H9 (cell line): Measurements from ENCODE around the gene NEDD9. TPM values are rescaled to one million over a fixed set of nuclear protein-coding genes. Genes with fewer than 3 reads are reported as not detected.

Experiments used
- DNase-seq: peaks from one replicate; pipeline ENCODE4 v3.0.0-alpha.2; 2017
- H2AFZ ChIP-seq: one replicate; pipeline ENCODE4 v1.6.1; 2013; ENCODE audit warnings: mild to moderate bottlenecking, low read length, control low read depth, moderate library complexity
- H2AK5ac ChIP-seq: 2 replicates; pipeline ENCODE4 v1.6.1; 2013; ENCODE audit warnings: low read length, control low read depth, mixed read lengths; ENCODE audit not compliant: insufficient read length
- H2BK120ac ChIP-seq: one replicate; pipeline ENCODE4 v1.6.1; 2013; ENCODE audit warnings: low read depth, mild to moderate bottlenecking, low read length, control low read depth, inconsistent platforms; ENCODE audit not compliant: poor library complexity, severe bottlenecking
- H2BK12ac ChIP-seq: 2 replicates; pipeline ENCODE4 v1.6.1; 2013; ENCODE audit warnings: low read length, control low read depth, mixed read lengths, low read depth; ENCODE audit not compliant: insufficient read length
- H2BK15ac ChIP-seq: 2 replicates; pipeline ENCODE4 v1.6.1; 2013; ENCODE audit warnings: low read depth, low read length, control low read depth
- H2BK20ac ChIP-seq: one replicate; pipeline ENCODE4 v1.6.1; 2013; ENCODE audit warnings: low read depth, mild to moderate bottlenecking, low read length, control low read depth, inconsistent platforms; ENCODE audit not compliant: poor library complexity, severe bottlenecking
- H2BK5ac ChIP-seq: 2 replicates; pipeline ENCODE4 v1.6.1; 2013; ENCODE audit warnings: low read length, control low read depth, mixed read lengths; ENCODE audit not compliant: insufficient read length
- H3K14ac ChIP-seq: 2 replicates; pipeline ENCODE4 v1.6.1; 2013; ENCODE audit warnings: low read length, control low read depth; ENCODE audit not compliant: insufficient read depth
- H3K18ac ChIP-seq: 2 replicates; pipeline ENCODE4 v1.6.1; 2013; ENCODE audit warnings: low read depth, mild to moderate bottlenecking, mixed read lengths, low read length, control low read depth; ENCODE audit not compliant: insufficient read length
- H3K23ac ChIP-seq: 2 replicates; pipeline ENCODE4 v1.6.1; 2013; ENCODE audit warnings: low read length, control low read depth, mixed read lengths, low read depth; ENCODE audit not compliant: insufficient read length
- H3K23me2 ChIP-seq: 2 replicates; pipeline ENCODE4 v1.6.1; 2013; ENCODE audit warnings: low read depth, mild to moderate bottlenecking, mixed read lengths, low read length, control low read depth; ENCODE audit not compliant: insufficient read length, poor library complexity, severe bottlenecking
- H3K27ac ChIP-seq: 2 replicates; pipeline ENCODE4 v1.5.1; 2013; ENCODE audit warnings: low read length, control low read depth, mixed read lengths, low read depth; ENCODE audit not compliant: insufficient read length
- H3K27me3 ChIP-seq: 2 replicates; pipeline ENCODE4 v1.6.1; 2013; ENCODE audit warnings: low read length, control low read depth, inconsistent platforms; ENCODE audit not compliant: insufficient read depth
- H3K4ac ChIP-seq: 2 replicates; pipeline ENCODE4 v1.6.1; 2013; ENCODE audit warnings: low read depth, mild to moderate bottlenecking, control low read depth, inconsistent platforms, low read length, moderate library complexity
- H3K4me1 ChIP-seq: 2 replicates; pipeline ENCODE4 v1.6.1; 2013; ENCODE audit warnings: low read length, control low read depth, inconsistent platforms; ENCODE audit not compliant: insufficient read depth
- H3K4me2 ChIP-seq: 2 replicates; pipeline ENCODE4 v1.6.1; 2013; ENCODE audit warnings: low read length, control low read depth, mixed read lengths; ENCODE audit not compliant: insufficient read length, insufficient read depth
- H3K56ac ChIP-seq: 2 replicates; pipeline ENCODE4 v1.6.1; 2013; ENCODE audit warnings: low read depth, mild to moderate bottlenecking, mixed read lengths, low read length, control low read depth; ENCODE audit not compliant: insufficient read length
- H3K79me1 ChIP-seq: 2 replicates; pipeline ENCODE4 v1.6.1; 2013; ENCODE audit warnings: low read depth, mild to moderate bottlenecking, moderate library complexity, low read length, control low read depth, inconsistent platforms; ENCODE audit not compliant: insufficient read depth, poor library complexity, severe bottlenecking
- H3K79me2 ChIP-seq: 2 replicates; pipeline ENCODE4 v1.6.1; 2013; ENCODE audit warnings: low read length, control low read depth, inconsistent platforms; ENCODE audit not compliant: insufficient read depth
- H3K9ac ChIP-seq: 2 replicates; pipeline ENCODE4 v1.6.1; 2013; ENCODE audit warnings: low read length, control low read depth, mixed read lengths; ENCODE audit not compliant: insufficient read length; ENCODE audit errors: extremely low read depth
- H3K9me3 ChIP-seq: one replicate; pipeline ENCODE4 v1.6.1; 2013; ENCODE audit warnings: low read depth, low read length, inconsistent platforms; ENCODE audit not compliant: control insufficient read depth
- H3T11ph ChIP-seq: one replicate; pipeline ENCODE4 v1.6.1; 2013; ENCODE audit warnings: mild to moderate bottlenecking, low read length, control low read depth, inconsistent platforms
- H4K20me1 ChIP-seq: one replicate; pipeline ENCODE4 v1.6.1; 2013; ENCODE audit not compliant: control insufficient read depth, insufficient read length, insufficient read depth
- H4K5ac ChIP-seq: 2 replicates; pipeline ENCODE4 v1.6.1; 2013; ENCODE audit warnings: low read depth, mild to moderate bottlenecking, mixed read lengths, low read length, control low read depth; ENCODE audit not compliant: insufficient read length
- H4K8ac ChIP-seq: replicated peaks from 2 replicates; pipeline ENCODE4 v1.6.1; 2013; ENCODE audit warnings: low read length, control low read depth, mixed read lengths, low read depth; ENCODE audit not compliant: insufficient read length
- H4K91ac ChIP-seq: 2 replicates; pipeline ENCODE4 v1.6.1; 2013; ENCODE audit warnings: low read depth, mild to moderate bottlenecking, moderate library complexity, mixed read lengths, low read length, control low read depth; ENCODE audit not compliant: insufficient read length
- H3K27ac Mint-ChIP-seq, 3 experiments: 2 replicates in 2 of 3; 3 replicates in 1 of 3; pipeline ENCODE4 v1.8.0; 2020 to 2021; ENCODE audit warnings: mixed read lengths in 3 of 3, mild to moderate bottlenecking in 1 of 3, moderate library complexity in 1 of 3
- H3K27me3 Mint-ChIP-seq: 2 replicates; pipeline ENCODE4 v1.8.0; 2021; ENCODE audit warnings: low read depth, mild to moderate bottlenecking, moderate library complexity, mixed read lengths
- H3K36me3 Mint-ChIP-seq, 3 experiments: 2 replicates in 2 of 3; 3 replicates in 1 of 3; pipeline ENCODE4 v1.8.0; 2020 to 2021; ENCODE audit warnings: low read depth in 3 of 3, mixed read lengths in 3 of 3; ENCODE audit not compliant: insufficient read depth in 1 of 3
- H3K4me1 Mint-ChIP-seq, 2 experiments: 2 replicates each; pipeline ENCODE4 v1.8.0; 2020; ENCODE audit warnings: mixed read lengths in 2 of 2
- H3K4me3 Mint-ChIP-seq, 2 experiments: 2 replicates in 1 of 2; 3 replicates in 1 of 2; pipeline ENCODE4 v1.8.0; 2020 to 2021; ENCODE audit warnings: mild to moderate bottlenecking in 2 of 2, mixed read lengths in 2 of 2, moderate library complexity in 1 of 2
- H3K9me3 Mint-ChIP-seq, 2 experiments: 2 replicates in 1 of 2; 3 replicates in 1 of 2; pipeline ENCODE4 v1.8.0; 2020; ENCODE audit warnings: mild to moderate bottlenecking in 2 of 2, mixed read lengths in 2 of 2, moderate library complexity in 1 of 2
- CTCF ChIP-seq: fragments of 200-600 bp; sonication (generic); conservative IDR thresholded peaks from 3 replicates; pipeline ENCODE4 v1.8.0; 2021; ENCODE audit warnings: antibody characterized with exemption, mild to moderate bottlenecking
- WGBS: extraction: QIAGEN DNeasy Blood & Tissue Kit; methylation state at CpG from one replicate; pipeline ENCODE4 v1.1.7; 2013; ENCODE audit warnings: missing lambda C conversion rate, low lambda C conversion rate, mixed read lengths; ENCODE audit not compliant: insufficient read length; ENCODE audit errors: extremely low coverage; 5-methylcytosine and 5-hydroxymethylcytosine counted together
- total RNA-seq: library from RNA; stranded (reverse); gene quantifications from 2 replicates; pipeline ENCODE4 v1.2.1, GENCODE V29; 2021

NEDD9 gene
- total RNA-seq, 1 experiment from 2014 or later, result 5.5 TPM

GRCh38 chr6:11232770-11233626 is 530 bp upstream of the NEDD9 start:
- Histone ChIP-seq H3K14ac (no peak overlapping the region), H2BK120ac (no peak overlapping the region), H3T11ph (no peak overlapping the region), H3K23ac (no peak overlapping the region), H4K91ac (no peak overlapping the region), H4K5ac (no peak overlapping the region), H3K18ac (no peak overlapping the region), H3K79me2 (no peaks in the 10 kb centered on the region), H3K56ac (no peak overlapping the region), H3K9me3 (no peaks in the 10 kb centered on the region), H3K4me2 (peak overlapping the region; percentile 78), H2BK20ac (no peak overlapping the region), H3K27ac (no peak overlapping the region), H4K8ac (no peak overlapping the region), H4K20me1 (no peaks in the 10 kb centered on the region), H2BK5ac (no peak overlapping the region), H2AK5ac (no peak overlapping the region), H2BK15ac (no peak overlapping the region), H3K79me1 (no peaks in the 10 kb centered on the region), H3K4ac (no peak overlapping the region), H2BK12ac (no peak overlapping the region), H3K4me1 (no peaks in the 10 kb centered on the region), H2AFZ (no peak overlapping the region), H3K9ac (no peak overlapping the region), H3K23me2 (peaks cover 10% of the 10 kb centered on the region), H3K27me3 (no peaks in the 10 kb centered on the region)
- peak overlapping the region; percentile 73 to 81 for H3K4me3 Mint-ChIP-seq
- H3K36me3 Mint-ChIP-seq, result no peaks in the 10 kb centered on the region
- DNase-seq, result peak; percentile 37
- H3K27ac Mint-ChIP-seq, result peak overlapping the region; percentile 52 to 99 (median 90)
- no peaks in the 10 kb centered on the region for H3K27me3 Mint-ChIP-seq
- WGBS, result no CpG with 5 or more reads among the region's 23 CpGs
- no peaks in the 10 kb centered on the region; a peak in 1 of 5 replicates for H3K9me3 Mint-ChIP-seq
- peaks cover 52 to 53% of the 10 kb centered on the region in 2 experiments for H3K4me1 Mint-ChIP-seq
- no peak for TF ChIP-seq CTCF
